SKM-1 (cell line): ENCODE data around the gene TSPAN12.
"Not testable (repeated sequence)": the region's sequence is repeated elsewhere in the genome, so short reads cannot be mapped to it uniquely, and the experiment has no call there.

ENCODE experiments used
- DNase-seq: peaks from one replicate; lab custom pipeline; 2025; ENCODE audit not compliant: unreplicated experiment; lab: John Stamatoyannopoulos, UW

TSPAN12 gene

GRCh38 chr7:120806669-120807068, 51.3 kb downstream of the TSPAN12 start:
- DNase-seq: no peak

- DNase-seq: peak; percentile 41
Observed at GRCh38 chr7:120805636-120806388, 52.1 kb downstream of the TSPAN12 start.

DNA sequence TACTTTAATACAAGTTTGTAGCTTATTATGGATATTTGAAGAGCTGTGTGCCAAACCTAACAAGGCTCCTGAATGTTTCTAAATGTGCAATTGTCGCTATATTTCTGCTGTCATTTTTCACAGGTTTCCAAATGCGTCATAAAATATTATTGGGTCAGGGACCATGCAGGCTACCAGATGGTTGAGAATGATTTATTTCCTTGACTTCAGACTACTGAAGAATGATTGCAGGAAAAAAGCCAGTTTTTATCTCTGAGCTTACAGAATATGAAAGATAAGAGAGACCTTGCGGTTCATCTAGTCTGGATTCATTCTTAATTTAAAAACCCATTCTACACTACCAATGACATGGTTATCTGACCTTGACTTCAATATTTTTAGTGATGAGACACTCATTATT, 55.2 kb downstream of the TSPAN12 start:
- no peak for DNase-seq

DNA sequence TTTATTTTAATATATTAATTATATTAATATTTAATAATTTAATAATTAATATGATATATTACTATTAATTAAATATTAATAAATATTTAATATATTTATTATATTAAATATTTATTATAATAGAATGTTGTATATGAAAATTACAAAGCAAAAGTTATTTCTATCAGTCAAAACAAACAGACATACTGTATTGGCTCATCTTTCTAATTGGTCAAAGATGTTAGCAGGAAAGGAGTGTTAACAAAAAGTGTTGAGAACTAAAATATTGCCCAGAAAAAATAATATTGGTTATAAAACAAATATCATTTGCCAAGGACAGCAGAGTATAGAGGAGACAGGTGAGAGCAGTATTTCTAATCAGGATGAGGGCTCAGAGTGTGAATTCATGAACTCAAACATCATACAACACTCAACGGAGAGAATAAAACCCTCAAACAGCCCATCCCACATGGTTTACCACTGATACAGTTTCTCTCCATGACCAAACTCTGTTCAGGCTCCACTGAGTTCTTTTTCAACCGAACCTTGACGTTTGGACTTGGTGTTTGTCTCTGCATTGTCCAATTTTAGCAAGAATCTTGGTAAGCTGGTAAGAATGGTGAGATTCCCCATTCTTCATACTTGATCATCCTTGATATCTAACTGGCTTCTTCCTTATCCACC, 58.0 kb downstream of the TSPAN12 start:
- DNase-seq: no peak

DNA sequence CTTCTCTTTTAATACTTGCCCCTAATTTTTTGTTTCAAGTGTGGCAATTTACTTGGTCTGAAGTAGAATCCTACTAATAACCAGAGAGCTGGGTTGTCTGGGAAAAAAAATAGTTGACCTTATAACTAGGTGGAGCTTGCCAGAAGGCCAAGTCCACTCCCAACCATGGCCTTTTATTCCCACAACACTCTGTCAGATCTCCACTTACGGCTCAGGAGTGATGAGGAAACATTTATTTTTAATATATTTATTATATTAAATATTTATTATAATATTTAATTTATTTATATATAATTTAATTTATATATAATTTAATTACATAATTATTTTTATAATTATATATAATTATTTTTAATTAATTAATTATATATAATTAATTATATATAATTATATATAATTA, 58.8 kb downstream of the TSPAN12 start:
- no peak for DNase-seq

DNA sequence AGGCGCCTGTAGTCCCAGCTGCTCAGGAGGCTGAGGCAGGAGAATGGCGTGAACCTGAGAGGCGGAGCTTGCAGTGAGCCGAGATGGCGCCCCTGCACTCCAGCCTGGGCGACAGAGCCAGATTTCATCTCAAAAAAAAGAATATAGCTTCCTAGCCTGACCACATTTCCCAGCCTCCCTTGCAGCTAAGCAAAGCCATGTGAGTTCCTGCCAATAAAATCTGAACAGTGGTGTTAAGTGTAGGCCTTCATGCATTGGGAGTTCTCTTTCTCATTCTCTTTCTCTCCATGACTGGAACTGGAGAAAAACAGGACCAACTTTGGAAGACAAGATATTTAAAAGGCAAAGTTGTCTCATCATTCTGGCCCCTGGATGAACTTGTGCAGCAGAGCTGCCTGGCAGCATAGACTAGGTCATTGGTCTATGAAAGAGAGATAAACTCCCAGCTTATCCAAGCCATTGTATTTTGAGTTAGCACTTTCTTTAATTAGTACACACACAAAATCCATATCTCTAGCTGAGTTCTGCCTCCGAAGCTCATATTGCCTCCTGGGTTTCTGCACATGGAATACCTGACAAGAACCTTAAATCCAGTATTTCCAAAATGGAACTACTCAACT, 60.8 kb downstream of the TSPAN12 start:
- no peak for DNase-seq

DNA sequence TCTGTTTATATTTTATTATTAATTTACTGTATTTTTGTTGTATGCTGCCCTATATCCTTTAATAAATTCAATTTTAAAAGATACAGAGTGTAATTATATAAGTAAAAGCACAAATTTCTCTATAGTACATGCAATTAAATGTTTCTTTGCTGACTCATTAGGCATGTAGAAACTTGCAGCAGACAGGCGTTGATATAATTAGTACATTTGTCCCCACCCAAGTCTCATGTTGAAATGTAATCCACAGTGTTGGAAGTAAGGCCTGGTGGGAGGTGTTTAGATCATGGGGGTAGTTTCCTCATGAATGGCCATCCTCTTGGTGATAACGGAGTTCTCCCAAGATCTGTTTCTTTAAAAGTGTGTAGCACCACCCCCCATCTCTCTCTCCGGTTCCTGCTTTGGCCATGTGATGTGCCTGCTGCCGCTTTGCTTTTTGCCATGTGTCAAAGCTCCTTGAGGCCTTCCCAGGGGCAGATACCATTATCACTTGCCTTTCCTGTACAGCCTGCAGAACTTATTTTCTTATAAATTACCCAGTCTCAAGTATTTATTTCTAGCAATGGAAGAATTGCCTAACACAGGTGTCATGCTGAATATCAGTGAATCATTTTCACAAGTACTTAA, 63.7 kb downstream of the TSPAN12 start:
- no peak for DNase-seq

DNA sequence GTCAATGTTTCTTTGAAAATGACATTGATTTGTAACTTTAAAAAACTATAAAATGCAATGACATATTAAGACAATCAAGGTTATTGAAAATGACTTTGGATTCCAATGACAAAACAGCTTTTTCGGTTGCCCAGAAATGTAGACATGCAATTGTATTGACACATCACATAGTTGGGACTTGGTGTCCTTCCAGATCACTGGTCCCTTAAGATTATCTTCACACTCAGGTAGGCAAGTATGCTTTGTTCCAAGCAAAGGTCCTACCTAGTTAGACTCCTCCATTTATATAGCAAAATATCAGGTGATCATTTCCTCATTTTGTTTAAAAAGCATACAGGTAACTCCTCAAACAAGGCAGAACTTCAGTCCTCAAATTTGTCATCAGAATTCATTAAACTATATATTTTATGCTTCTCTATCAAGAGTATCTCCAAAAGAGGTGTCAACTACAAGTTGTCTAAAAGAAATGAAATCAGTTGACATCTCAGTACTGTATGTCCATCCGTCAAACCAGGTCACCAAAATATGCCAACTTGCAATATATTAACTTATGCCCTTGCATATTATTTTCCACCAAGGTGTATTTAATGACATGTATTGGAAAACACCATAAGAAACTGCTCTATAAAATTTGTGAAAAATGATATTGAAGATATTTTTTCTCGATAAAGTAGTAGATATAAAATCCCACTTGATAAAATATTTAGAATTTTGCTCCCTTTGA, 64.6 kb downstream of the TSPAN12 start:
- no peak for DNase-seq

- DNase-seq: no peak
Observed at GRCh38 chr7:120792861-120793130, 65.1 kb downstream of the TSPAN12 start.

DNA sequence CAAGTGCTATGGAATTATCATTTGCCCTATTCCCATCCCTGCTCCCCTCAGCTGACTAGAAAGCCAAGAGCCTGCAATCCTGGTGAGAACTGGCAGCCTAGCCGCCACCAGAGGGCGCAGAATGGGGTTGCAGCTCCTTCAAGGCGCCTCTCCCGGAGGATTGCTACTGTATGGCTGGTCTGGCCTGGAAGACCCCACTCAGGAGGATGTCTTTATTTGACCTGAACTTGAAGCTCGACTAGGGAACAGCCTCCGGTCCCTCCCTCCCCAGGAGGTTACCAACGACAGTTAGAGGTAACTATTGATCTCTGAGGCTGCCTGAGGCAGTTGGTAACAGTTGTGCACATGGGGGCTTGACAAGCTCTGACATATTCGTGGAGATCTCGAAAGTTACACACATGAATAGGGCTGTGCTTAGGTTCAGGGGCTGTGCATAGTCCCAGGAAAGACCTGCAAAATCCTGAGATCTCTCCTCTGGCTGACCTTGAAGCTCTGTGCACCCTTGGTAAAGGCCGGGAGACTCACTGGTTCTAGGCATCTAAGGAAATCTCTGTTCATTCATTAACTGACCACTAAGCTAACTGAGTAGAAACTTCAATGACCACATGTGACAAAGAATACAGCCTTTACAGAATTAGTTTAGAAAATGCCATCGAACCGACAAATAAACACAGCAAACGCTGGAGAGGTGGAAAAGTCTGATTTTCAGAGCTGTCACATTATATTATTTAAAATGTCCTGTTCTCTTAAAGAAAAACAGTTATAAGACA, 65.7 kb downstream of the TSPAN12 start:
- peak; percentile 43 for DNase-seq

GRCh38 chr7:120785095-120785494, 72.8 kb downstream of the TSPAN12 start:
- no peak for DNase-seq

- DNase-seq: no peak
Observed at GRCh38 chr7:120783721-120784120, 74.2 kb downstream of the TSPAN12 start.

GRCh38 chr7:120783273-120783672, 74.7 kb downstream of the TSPAN12 start:
- DNase-seq: no peak

DNA sequence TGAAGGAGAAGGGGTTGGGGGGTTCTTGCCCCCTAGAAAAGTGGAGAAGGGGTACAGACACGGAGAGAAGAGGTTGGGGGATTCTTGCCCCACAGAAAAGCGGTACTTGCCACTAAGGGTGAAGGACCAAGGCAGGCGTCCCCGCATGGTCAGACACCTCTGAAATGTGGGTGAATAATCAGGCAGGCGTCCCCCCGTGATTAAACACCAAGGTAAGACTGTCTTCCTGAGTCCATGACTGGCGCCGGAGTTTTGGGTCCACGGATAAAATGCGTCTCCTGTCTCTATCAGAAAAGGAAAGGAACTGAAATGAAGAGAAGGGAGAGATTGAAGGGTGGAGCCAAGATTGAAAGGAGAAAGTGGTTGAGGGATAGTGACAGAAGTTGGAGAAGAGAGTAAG, 76.0 kb downstream of the TSPAN12 start:
- DNase-seq: not testable (repeated sequence)

GRCh38 chr7:120780938-120781337, 77.0 kb downstream of the TSPAN12 start:
- DNase-seq: no peak

DNA sequence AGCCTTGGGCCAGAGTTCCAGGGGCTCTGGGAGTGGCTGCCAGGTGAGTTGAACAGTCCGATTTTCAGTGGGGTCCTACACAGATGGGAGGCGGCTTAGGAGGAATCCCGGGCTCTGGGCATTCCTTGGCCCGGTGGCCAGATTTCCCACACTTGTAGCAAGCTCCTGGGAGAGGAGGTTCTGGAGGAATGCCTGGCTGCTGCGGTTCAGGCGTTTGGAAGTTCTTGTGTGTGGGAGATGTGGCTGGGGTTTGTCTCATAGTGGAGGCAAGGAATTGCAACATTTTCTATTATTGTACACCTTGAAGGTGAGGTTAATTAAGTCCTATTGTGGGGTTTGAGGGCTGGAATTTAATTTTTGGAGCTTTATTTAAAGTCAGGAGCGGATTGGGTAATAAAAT, 77.5 kb downstream of the TSPAN12 start:
- not testable (repeated sequence) for DNase-seq

DNA sequence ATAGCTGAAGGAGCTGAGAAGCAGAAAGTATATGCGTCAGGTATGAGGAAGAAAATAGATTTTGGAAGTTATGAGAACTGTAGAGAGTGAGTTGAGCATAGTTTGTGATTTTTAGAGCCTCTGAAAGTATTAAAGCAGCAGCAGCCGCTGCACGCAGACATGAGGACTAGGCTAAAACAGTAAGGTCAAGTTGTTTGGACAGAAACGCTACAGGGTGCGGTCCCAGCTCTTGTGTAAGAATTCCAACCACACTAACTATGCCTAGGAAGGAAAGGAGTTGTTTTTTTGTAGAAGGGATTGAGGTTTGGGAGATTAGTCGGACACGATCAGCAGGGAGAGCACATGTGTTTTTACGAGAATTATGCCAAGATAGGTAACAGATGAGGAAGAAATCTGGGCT, 78.9 kb downstream of the TSPAN12 start:
- not testable (repeated sequence) for DNase-seq

DNA sequence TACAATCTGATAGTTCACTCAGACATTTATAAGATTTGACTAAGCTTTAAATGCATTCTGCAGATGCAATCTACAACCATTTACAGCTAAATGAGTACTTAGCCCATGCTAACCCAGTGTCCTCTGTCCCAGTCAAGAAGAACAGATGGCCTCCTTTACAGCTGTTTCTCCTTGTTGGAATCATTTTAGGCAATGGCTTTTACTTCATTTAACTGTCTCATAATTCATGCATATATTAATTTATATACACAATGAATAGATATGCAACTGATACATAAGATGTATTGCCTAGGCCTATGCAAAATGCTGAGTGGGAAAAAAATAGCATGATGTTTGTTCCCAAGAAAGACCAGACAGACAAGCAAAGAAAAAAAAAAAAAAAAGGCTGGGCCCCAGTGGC, 82.2 kb downstream of the TSPAN12 start:
- DNase-seq: no peak

- no peak for DNase-seq
Observed at GRCh38 chr7:120774481-120774880, 83.5 kb downstream of the TSPAN12 start.

GRCh38 chr7:120770206-120770605, 87.7 kb downstream of the TSPAN12 start:
- DNase-seq: no peak

DNA sequence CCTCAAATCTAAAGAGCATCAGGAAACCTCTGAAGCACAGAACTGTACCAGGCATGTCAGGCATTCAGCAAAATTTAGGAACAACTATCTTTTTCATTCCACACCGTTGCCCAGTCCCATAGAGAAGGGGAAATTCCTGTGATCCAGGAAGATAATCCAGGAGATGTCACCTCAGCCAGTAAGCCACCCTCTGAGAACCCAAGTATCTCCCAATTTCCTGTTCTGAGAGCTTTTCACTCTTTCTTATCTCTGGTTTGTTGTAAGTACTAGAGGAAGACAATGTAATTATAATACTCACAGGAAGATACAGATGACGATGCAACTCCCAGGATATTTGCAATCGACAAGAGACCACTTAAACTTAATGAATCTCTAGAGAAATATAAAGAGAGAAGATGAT, 97.1 kb downstream of the TSPAN12 start:
- no peak for DNase-seq
